Measurements from ENCODE around the gene SMYD3. TPM values are rescaled to one million over a fixed set of nuclear protein-coding genes. Genes with fewer than 3 reads are reported as not detected.
A peak's percentile ranks its signal among the peaks of the same experiment; 100 is the strongest.

The SMYD3 gene
- total and polyA plus RNA-seq, 9 of the 15 experiments (the other 6 are each of a cell fraction or from before 2014, with no cell fraction given): 128 to 440 (median 197) TPM

DNA sequence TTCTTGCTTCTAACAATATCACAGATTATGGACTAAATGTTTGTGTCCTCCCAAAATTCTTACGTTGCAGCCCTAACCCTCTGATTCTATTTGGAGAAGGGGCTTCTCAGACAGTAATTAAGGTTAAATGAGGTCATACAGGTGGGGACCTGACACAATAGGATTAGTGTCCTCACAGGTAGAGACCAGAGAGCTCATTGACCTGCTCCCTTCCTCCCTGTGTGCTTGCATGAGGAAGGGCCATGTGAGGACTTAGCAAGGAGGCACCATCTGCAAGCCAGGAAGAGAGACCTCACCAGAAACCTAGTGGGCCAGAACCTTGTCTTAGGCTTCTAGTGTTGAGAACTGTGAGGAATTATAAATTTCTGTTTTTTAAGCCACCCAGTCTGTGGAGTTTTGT lies 322.6 kb downstream of the SMYD3 start (continued):
- TF ChIP-seq, protein P1, sequence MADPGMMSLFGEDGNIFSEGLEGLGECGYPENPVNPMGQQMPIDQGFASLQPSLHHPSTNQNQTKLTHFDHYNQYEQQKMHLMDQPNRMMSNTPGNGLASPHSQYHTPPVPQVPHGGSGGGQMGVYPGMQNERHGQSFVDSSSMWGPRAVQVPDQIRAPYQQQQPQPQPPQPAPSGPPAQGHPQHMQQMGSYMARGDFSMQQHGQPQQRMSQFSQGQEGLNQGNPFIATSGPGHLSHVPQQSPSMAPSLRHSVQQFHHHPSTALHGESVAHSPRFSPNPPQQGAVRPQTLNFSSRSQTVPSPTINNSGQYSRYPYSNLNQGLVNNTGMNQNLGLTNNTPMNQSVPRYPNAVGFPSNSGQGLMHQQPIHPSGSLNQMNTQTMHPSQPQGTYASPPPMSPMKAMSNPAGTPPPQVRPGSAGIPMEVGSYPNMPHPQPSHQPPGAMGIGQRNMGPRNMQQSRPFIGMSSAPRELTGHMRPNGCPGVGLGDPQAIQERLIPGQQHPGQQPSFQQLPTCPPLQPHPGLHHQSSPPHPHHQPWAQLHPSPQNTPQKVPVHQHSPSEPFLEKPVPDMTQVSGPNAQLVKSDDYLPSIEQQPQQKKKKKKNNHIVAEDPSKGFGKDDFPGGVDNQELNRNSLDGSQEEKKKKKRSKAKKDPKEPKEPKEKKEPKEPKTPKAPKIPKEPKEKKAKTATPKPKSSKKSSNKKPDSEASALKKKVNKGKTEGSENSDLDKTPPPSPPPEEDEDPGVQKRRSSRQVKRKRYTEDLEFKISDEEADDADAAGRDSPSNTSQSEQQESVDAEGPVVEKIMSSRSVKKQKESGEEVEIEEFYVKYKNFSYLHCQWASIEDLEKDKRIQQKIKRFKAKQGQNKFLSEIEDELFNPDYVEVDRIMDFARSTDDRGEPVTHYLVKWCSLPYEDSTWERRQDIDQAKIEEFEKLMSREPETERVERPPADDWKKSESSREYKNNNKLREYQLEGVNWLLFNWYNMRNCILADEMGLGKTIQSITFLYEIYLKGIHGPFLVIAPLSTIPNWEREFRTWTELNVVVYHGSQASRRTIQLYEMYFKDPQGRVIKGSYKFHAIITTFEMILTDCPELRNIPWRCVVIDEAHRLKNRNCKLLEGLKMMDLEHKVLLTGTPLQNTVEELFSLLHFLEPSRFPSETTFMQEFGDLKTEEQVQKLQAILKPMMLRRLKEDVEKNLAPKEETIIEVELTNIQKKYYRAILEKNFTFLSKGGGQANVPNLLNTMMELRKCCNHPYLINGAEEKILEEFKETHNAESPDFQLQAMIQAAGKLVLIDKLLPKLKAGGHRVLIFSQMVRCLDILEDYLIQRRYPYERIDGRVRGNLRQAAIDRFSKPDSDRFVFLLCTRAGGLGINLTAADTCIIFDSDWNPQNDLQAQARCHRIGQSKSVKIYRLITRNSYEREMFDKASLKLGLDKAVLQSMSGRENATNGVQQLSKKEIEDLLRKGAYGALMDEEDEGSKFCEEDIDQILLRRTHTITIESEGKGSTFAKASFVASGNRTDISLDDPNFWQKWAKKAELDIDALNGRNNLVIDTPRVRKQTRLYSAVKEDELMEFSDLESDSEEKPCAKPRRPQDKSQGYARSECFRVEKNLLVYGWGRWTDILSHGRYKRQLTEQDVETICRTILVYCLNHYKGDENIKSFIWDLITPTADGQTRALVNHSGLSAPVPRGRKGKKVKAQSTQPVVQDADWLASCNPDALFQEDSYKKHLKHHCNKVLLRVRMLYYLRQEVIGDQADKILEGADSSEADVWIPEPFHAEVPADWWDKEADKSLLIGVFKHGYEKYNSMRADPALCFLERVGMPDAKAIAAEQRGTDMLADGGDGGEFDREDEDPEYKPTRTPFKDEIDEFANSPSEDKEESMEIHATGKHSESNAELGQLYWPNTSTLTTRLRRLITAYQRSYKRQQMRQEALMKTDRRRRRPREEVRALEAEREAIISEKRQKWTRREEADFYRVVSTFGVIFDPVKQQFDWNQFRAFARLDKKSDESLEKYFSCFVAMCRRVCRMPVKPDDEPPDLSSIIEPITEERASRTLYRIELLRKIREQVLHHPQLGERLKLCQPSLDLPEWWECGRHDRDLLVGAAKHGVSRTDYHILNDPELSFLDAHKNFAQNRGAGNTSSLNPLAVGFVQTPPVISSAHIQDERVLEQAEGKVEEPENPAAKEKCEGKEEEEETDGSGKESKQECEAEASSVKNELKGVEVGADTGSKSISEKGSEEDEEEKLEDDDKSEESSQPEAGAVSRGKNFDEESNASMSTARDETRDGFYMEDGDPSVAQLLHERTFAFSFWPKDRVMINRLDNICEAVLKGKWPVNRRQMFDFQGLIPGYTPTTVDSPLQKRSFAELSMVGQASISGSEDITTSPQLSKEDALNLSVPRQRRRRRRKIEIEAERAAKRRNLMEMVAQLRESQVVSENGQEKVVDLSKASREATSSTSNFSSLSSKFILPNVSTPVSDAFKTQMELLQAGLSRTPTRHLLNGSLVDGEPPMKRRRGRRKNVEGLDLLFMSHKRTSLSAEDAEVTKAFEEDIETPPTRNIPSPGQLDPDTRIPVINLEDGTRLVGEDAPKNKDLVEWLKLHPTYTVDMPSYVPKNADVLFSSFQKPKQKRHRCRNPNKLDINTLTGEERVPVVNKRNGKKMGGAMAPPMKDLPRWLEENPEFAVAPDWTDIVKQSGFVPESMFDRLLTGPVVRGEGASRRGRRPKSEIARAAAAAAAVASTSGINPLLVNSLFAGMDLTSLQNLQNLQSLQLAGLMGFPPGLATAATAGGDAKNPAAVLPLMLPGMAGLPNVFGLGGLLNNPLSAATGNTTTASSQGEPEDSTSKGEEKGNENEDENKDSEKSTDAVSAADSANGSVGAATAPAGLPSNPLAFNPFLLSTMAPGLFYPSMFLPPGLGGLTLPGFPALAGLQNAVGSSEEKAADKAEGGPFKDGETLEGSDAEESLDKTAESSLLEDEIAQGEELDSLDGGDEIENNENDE (IDR thresholded peaks at IDR 0.05; ENCODE audit: low read depth, low read length): no peak
- TF ChIP-seq ZNF644 (tag; IDR thresholded peaks at IDR 0.05; ENCODE audit: low read depth) (0 out of 2 replicates have a peak, but pooled peaks have one; percentile 45), ZNF224 (CRISPR knock-in tag; IDR thresholded peaks at IDR 0.05) (no peak), KLF6 (CRISPR knock-in tag; IDR thresholded peaks at IDR 0.05; ENCODE audit: borderline replicate concordance) (no peak), TOE1 (IDR thresholded peaks at IDR 0.05; ENCODE audit: borderline replicate concordance) (no peak), TOE1 (CRISPR knock-in tag; IDR thresholded peaks at IDR 0.05; ENCODE audit: borderline replicate concordance, low read depth) (no peak), KDM5B (IDR thresholded peaks at IDR 0.05; ENCODE audit: insufficient replicate concordance, low read depth, low read length) (no peak)
- TF ChIP-seq, protein P2, sequence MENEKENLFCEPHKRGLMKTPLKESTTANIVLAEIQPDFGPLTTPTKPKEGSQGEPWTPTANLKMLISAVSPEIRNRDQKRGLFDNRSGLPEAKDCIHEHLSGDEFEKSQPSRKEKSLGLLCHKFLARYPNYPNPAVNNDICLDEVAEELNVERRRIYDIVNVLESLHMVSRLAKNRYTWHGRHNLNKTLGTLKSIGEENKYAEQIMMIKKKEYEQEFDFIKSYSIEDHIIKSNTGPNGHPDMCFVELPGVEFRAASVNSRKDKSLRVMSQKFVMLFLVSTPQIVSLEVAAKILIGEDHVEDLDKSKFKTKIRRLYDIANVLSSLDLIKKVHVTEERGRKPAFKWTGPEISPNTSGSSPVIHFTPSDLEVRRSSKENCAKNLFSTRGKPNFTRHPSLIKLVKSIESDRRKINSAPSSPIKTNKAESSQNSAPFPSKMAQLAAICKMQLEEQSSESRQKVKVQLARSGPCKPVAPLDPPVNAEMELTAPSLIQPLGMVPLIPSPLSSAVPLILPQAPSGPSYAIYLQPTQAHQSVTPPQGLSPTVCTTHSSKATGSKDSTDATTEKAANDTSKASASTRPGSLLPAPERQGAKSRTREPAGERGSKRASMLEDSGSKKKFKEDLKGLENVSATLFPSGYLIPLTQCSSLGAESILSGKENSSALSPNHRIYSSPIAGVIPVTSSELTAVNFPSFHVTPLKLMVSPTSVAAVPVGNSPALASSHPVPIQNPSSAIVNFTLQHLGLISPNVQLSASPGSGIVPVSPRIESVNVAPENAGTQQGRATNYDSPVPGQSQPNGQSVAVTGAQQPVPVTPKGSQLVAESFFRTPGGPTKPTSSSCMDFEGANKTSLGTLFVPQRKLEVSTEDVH (IDR thresholded peaks at IDR 0.05; ENCODE audit: low read depth, partially characterized antibody): no peak
- TF ChIP-seq, protein P3, sequence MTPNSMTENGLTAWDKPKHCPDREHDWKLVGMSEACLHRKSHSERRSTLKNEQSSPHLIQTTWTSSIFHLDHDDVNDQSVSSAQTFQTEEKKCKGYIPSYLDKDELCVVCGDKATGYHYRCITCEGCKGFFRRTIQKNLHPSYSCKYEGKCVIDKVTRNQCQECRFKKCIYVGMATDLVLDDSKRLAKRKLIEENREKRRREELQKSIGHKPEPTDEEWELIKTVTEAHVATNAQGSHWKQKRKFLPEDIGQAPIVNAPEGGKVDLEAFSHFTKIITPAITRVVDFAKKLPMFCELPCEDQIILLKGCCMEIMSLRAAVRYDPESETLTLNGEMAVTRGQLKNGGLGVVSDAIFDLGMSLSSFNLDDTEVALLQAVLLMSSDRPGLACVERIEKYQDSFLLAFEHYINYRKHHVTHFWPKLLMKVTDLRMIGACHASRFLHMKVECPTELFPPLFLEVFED (CRISPR knock-in tag; conservative IDR thresholded peaks at IDR 0.05): no peak

Measured in K562 (cell line).